Right lobe of liver (tissue), 4 donors: ENCODE data around the gene C2CD3.

Experiments
- POLR2A ChIP-seq: fragments of 450-650 bp; IDR thresholded peaks from one replicate; pipeline ENCODE4 v1.6.1; 2017; ENCODE audit warnings: antibody characterized with exemption, mild to moderate bottlenecking
- TF ChIP-seq, protein P1 (sequence below), 4 donors: fragments of 200-600 bp in 3 of 4; fragments of 450-650 bp in 1 of 4; IDR thresholded peaks; one replicate each; pipeline versions ENCODE4 v1.5.1 to v1.8.0; 2016 to 2022; ENCODE audit warnings: antibody characterized with exemption in 4 of 4, mild to moderate bottlenecking in 2 of 4
- donor health status: DM: no; HTN: no; CAD: no.
- donor health status: DM: no; HTN: no; CAD: no.
- donor health status: DM: no; HTN: yes; CAD: no.

DNA sequence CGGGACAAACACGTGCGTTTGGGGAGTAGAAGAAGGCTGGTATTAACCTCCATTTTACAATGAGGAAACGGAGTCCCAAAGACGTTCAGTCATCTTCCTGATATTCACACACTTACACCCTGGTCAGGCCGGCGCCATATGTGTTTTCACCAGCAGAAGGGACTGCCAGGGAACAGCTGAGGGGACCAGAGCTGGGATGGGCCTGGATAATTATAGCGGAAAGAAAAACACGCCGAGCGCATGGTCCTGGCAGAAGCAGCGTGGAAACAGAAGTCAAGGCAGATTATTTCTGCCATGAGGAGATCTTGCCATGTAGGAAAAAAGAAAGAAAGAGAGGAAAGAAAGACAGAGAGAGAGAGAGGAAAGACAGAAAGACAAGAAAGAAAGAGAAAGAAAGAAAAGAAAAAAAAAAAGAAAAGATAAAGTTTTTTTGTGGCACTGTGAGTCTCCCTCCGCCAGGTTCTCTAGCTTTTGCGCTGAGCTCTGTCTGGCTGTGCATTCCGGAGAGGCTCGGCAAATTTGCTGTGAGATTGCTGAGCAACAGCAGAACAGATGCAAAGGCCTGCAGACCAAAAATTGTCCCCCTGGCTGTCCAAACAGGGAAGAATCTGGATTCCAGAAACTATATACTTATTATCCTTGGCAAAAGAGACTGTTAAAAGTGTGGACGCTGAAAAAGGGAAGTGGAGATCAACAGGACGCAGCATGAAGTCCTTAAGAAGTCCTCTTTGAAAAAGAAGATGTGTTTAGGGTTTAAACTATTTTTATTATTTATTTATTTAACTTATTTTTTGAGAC lies 186.9 kb downstream of the C2CD3 start:
- TF ChIP-seq, protein P1, sequence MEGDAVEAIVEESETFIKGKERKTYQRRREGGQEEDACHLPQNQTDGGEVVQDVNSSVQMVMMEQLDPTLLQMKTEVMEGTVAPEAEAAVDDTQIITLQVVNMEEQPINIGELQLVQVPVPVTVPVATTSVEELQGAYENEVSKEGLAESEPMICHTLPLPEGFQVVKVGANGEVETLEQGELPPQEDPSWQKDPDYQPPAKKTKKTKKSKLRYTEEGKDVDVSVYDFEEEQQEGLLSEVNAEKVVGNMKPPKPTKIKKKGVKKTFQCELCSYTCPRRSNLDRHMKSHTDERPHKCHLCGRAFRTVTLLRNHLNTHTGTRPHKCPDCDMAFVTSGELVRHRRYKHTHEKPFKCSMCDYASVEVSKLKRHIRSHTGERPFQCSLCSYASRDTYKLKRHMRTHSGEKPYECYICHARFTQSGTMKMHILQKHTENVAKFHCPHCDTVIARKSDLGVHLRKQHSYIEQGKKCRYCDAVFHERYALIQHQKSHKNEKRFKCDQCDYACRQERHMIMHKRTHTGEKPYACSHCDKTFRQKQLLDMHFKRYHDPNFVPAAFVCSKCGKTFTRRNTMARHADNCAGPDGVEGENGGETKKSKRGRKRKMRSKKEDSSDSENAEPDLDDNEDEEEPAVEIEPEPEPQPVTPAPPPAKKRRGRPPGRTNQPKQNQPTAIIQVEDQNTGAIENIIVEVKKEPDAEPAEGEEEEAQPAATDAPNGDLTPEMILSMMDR (IDR thresholded peaks at IDR 0.05) = no peak
- no peak for TF ChIP-seq POLR2A
